ENCODE measurements around the gene DCST2. TPM values are rescaled to one million over a fixed set of nuclear protein-coding genes. Genes with fewer than 3 reads are reported as not detected.

The DCST2 gene
- total and polyA plus RNA-seq, 9 of the 15 experiments (the other 6 are each of a cell fraction or from before 2014, with no cell fraction given): 0.09 to 0.49 (median 0.11) TPM; not detected in 3

- no peak for TF ChIP-seq THRB (CRISPR knock-in tag; conservative IDR thresholded peaks at IDR 0.05)
- TF ChIP-seq KAT7 (CRISPR knock-in tag; IDR thresholded peaks at IDR 0.05; ENCODE audit: borderline replicate concordance): peak; percentile 16; the same call in 1 of the 2 replicates
- TF ChIP-seq SLC30A9 (CRISPR knock-in tag; IDR thresholded peaks at IDR 0.05): no peak
- TF ChIP-seq ZNF280A (IDR thresholded peaks at IDR 0.05; ENCODE audit: low read depth, partially characterized antibody): no peak
- peak; percentile 76 for TF ChIP-seq MAX (CRISPR knock-in tag; IDR thresholded peaks at IDR 0.05)
Observed at GRCh38 chr1:155078469-155079209, 45.1 kb upstream of the DCST2 start, which contains the start of gene EFNA3 (continued).

Data from K562 (cell line).